HepG2 (cell line): ENCODE results near the gene GLIPR1L1.

ENCODE experiments used
- RFX5 ChIP-seq: IDR thresholded peaks from 2 replicates; pipeline ENCODE4 v1.6.1; 2011; ENCODE audit warnings: low read depth, low read length, improper control_type of control experiment
- ZNF33A ChIP-seq: sonication (generic); formaldehyde crosslinking; IDR thresholded peaks from 2 replicates; pipeline ENCODE4 v1.5.1; 2020; ENCODE audit warnings: missing genetic modification reagents, mild to moderate bottlenecking, moderate library complexity, borderline replicate concordance
- ZNF674 ChIP-seq: sonication (generic); formaldehyde crosslinking; IDR thresholded peaks from 2 replicates; pipeline ENCODE4 v1.5.0; 2020; ENCODE audit warnings: low read depth, mild to moderate bottlenecking, missing genetic modification reagents

DNA sequence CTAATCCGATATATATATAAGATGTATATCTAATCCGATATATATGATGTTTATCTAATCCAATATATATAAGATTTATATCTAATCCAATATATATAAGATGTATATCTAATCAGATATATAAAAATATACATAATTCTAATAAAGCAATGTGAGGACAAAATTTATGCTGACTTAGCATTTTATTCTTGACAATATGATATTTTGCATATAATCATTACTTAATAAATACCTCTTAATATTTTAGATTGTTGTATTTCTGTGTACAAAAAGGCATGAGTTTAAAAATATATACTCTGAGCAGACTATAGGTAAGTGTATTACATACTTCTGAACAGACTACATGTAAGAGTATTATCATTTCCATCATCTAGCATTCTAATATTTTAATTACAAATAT lies 75.4 kb downstream of the GLIPR1L1 start:
- no peak for TF ChIP-seq ZNF33A (CRISPR knock-in tag)
- no peak for TF ChIP-seq RFX5
- no peak for TF ChIP-seq ZNF674
